Karpas-422 (cell line): ENCODE data around the gene MCM5. TPM values are rescaled to one million over a fixed set of nuclear protein-coding genes. Genes with fewer than 3 reads are reported as not detected.

Experiments used
- DNase-seq: peaks from one replicate; pipeline ENCODE4 v3.0.0-alpha.2; 2015
- H2AFZ ChIP-seq: fragments of 200-600 bp; sonication (generic); 2 replicates; pipeline ENCODE4 v1.6.1; 2014; ENCODE audit warnings: antibody characterized with exemption, low read length, mixed read lengths
- H3K27ac ChIP-seq: fragments of 200-600 bp; sonication (generic); 2 replicates; pipeline ENCODE4 v1.5.1; 2014; ENCODE audit warnings: mild to moderate bottlenecking, low read length, moderate library complexity
- H3K27me3 ChIP-seq: fragments of 200-600 bp; sonication (generic); 2 replicates; pipeline ENCODE4 v1.6.1; 2014; ENCODE audit warnings: low read length, mixed read lengths
- H3K36me3 ChIP-seq: fragments of 200-600 bp; sonication (generic); 2 replicates; pipeline ENCODE4 v1.6.1; 2014; ENCODE audit warnings: low read length, mixed read lengths; ENCODE audit not compliant: insufficient read depth
- H3K4me1 ChIP-seq: fragments of 200-600 bp; sonication (generic); 2 replicates; pipeline ENCODE4 v1.6.1; 2014; ENCODE audit warnings: mild to moderate bottlenecking, low read length, mixed read lengths
- H3K4me2 ChIP-seq: fragments of 200-600 bp; sonication (generic); 2 replicates; pipeline ENCODE4 v1.6.1; 2014; ENCODE audit warnings: low read length, low read depth, mild to moderate bottlenecking; ENCODE audit not compliant: poor library complexity, severe bottlenecking
- H3K4me3 ChIP-seq: fragments of 200-600 bp; sonication (generic); 2 replicates; pipeline ENCODE4 v1.5.1; 2014; ENCODE audit warnings: mild to moderate bottlenecking, antibody characterized with exemption, low read length, mixed read lengths
- H3K79me2 ChIP-seq: fragments of 200-600 bp; sonication (generic); 2 replicates; pipeline ENCODE4 v1.6.1; 2014; ENCODE audit warnings: mild to moderate bottlenecking, low read length, mixed read lengths
- H3K9ac ChIP-seq: fragments of 200-600 bp; sonication (generic); 2 replicates; pipeline ENCODE4 v1.6.0; 2014; ENCODE audit warnings: low read length
- H3K9me2 ChIP-seq: fragments of 200-600 bp; sonication (generic), shearing (Covaris generic); replicated peaks from 2 replicates; pipeline ENCODE4 v1.6.0; 2014; ENCODE audit warnings: mild to moderate bottlenecking, low read length, moderate library complexity; ENCODE audit not compliant: insufficient read depth
- H3K9me3 ChIP-seq: fragments of 300-700, 200-600 bp; sonication (generic); 2 replicates; pipeline ENCODE4 v1.6.1; 2014; ENCODE audit warnings: low read length, mixed read lengths
- H4K20me1 ChIP-seq: fragments of 200-600 bp; sonication (generic); 2 replicates; pipeline ENCODE4 v1.6.1; 2014; ENCODE audit warnings: mild to moderate bottlenecking, antibody characterized with exemption, low read length, low read depth; ENCODE audit not compliant: insufficient read depth
- total RNA-seq: library from RNA; depleted of rRNA; stranded (reverse); fragments of >200 nt; shearing (Covaris generic); gene quantifications from 2 replicates; pipeline ENCODE4 v1.2.3, GENCODE V29; 2014; ENCODE audit warnings: low replicate concordance

Gene MCM5
- total RNA-seq, 1 experiment from 2014 or later: 83.7 TPM

GRCh38 chr22:35417606-35418005, 17.7 kb downstream of the MCM5 start:
- Histone ChIP-seq H2AFZ (no peak overlapping the region), H4K20me1 (0 out of 2 replicates have a peak, but pooled peaks cover 9% of the 10 kb centered on the region), H3K79me2 (no peaks in the 10 kb centered on the region), H3K4me1 (peaks cover 9% of the 10 kb centered on the region), H3K9me2 (no peaks in the 10 kb centered on the region), H3K27ac (no peak overlapping the region), H3K9ac (no peak overlapping the region), H3K4me2 (no peak overlapping the region), H3K36me3 (peaks cover 42% of the 10 kb centered on the region), H3K4me3 (no peak overlapping the region), H3K9me3 (no peaks in the 10 kb centered on the region), H3K27me3 (no peaks in the 10 kb centered on the region)
- DNase-seq: no peak

- peaks cover 9% of the 10 kb centered on the region for H3K4me1 ChIP-seq
- no peak overlapping the region for H3K27ac ChIP-seq
- no peaks in the 10 kb centered on the region for H3K27me3 ChIP-seq
- H3K9me2 ChIP-seq: no peaks in the 10 kb centered on the region
- H2AFZ ChIP-seq: no peak overlapping the region
- peaks cover 47% of the 10 kb centered on the region for H3K36me3 ChIP-seq
- no peak for DNase-seq
- no peak overlapping the region for H3K9ac ChIP-seq
- H3K9me3 ChIP-seq: no peaks in the 10 kb centered on the region
- 0 out of 2 replicates have a peak, but pooled peaks cover 9% of the 10 kb centered on the region for H4K20me1 ChIP-seq
- no peak overlapping the region for H3K4me3 ChIP-seq
- no peaks in the 10 kb centered on the region for H3K79me2 ChIP-seq
- H3K4me2 ChIP-seq: no peak overlapping the region
Observed at GRCh38 chr22:35418088-35418487, 18.1 kb downstream of the MCM5 start.

- H3K27me3 ChIP-seq: no peaks in the 10 kb centered on the region
- DNase-seq: no peak
- H3K9me2 ChIP-seq: no peaks in the 10 kb centered on the region
- peaks cover 49% of the 10 kb centered on the region for H3K36me3 ChIP-seq
- H3K27ac ChIP-seq: no peak overlapping the region
- no peak overlapping the region for H2AFZ ChIP-seq
- H3K9me3 ChIP-seq: no peaks in the 10 kb centered on the region
- no peak overlapping the region for H3K4me2 ChIP-seq
- H3K4me1 ChIP-seq: peaks cover 5% of the 10 kb centered on the region
- H3K79me2 ChIP-seq: no peaks in the 10 kb centered on the region
- no peak overlapping the region for H3K4me3 ChIP-seq
- 0 out of 2 replicates have a peak, but pooled peaks cover 9% of the 10 kb centered on the region for H4K20me1 ChIP-seq
- no peak overlapping the region for H3K9ac ChIP-seq
Observed at GRCh38 chr22:35418731-35419130, 18.8 kb downstream of the MCM5 start.

GRCh38 chr22:35419756-35420155, 19.8 kb downstream of the MCM5 start:
- no peak overlapping the region for H3K4me2 ChIP-seq
- no peak for DNase-seq
- peaks cover 51% of the 10 kb centered on the region for H3K36me3 ChIP-seq
- no peaks in the 10 kb centered on the region for H3K79me2 ChIP-seq
- H3K9me3 ChIP-seq: no peaks in the 10 kb centered on the region
- no peak overlapping the region for H3K4me3 ChIP-seq
- no peak overlapping the region for H3K27ac ChIP-seq
- H3K9me2 ChIP-seq: no peaks in the 10 kb centered on the region
- H3K9ac ChIP-seq: no peak overlapping the region
- H3K27me3 ChIP-seq: no peaks in the 10 kb centered on the region
- no peak overlapping the region for H2AFZ ChIP-seq
- 0 out of 2 replicates have a peak, but pooled peaks cover 9% of the 10 kb centered on the region for H4K20me1 ChIP-seq
- no peaks in the 10 kb centered on the region for H3K4me1 ChIP-seq

GRCh38 chr22:35421121-35421520, 21.2 kb downstream of the MCM5 start:
- no peak overlapping the region for H2AFZ ChIP-seq
- H3K27ac ChIP-seq: no peak overlapping the region
- H3K36me3 ChIP-seq: peaks cover 56% of the 10 kb centered on the region
- H3K9ac ChIP-seq: no peak overlapping the region
- H3K4me2 ChIP-seq: no peak overlapping the region
- H3K27me3 ChIP-seq: no peaks in the 10 kb centered on the region
- H3K9me3 ChIP-seq: no peaks in the 10 kb centered on the region
- 0 out of 2 replicates have a peak, but pooled peaks cover 9% of the 10 kb centered on the region for H4K20me1 ChIP-seq
- H3K9me2 ChIP-seq: no peaks in the 10 kb centered on the region
- DNase-seq: no peak
- H3K4me1 ChIP-seq: no peaks in the 10 kb centered on the region
- H3K4me3 ChIP-seq: no peak overlapping the region
- no peaks in the 10 kb centered on the region for H3K79me2 ChIP-seq

- Histone ChIP-seq H3K27me3 (no peaks in the 10 kb centered on the region), H3K4me2 (no peak overlapping the region), H4K20me1 (0 out of 2 replicates have a peak, but pooled peaks cover 9% of the 10 kb centered on the region), H3K79me2 (no peaks in the 10 kb centered on the region), H3K4me3 (no peak overlapping the region), H3K36me3 (peaks cover 55% of the 10 kb centered on the region), H2AFZ (no peak overlapping the region), H3K9ac (no peak overlapping the region), H3K4me1 (no peaks in the 10 kb centered on the region), H3K9me2 (no peaks in the 10 kb centered on the region), H3K27ac (no peak overlapping the region), H3K9me3 (no peaks in the 10 kb centered on the region)
- DNase-seq: no peak
Observed at GRCh38 chr22:35422145-35422544, 22.2 kb downstream of the MCM5 start.

- no peak for DNase-seq
- H3K4me3 ChIP-seq: no peak overlapping the region
- 0 out of 2 replicates have a peak, but pooled peaks cover 9% of the 10 kb centered on the region for H4K20me1 ChIP-seq
- no peak overlapping the region for H3K4me2 ChIP-seq
- H3K9me2 ChIP-seq: no peaks in the 10 kb centered on the region
- no peaks in the 10 kb centered on the region for H3K9me3 ChIP-seq
- H2AFZ ChIP-seq: no peak overlapping the region
- H3K79me2 ChIP-seq: no peaks in the 10 kb centered on the region
- H3K36me3 ChIP-seq: peaks cover 55% of the 10 kb centered on the region
- H3K27ac ChIP-seq: no peak overlapping the region
- H3K9ac ChIP-seq: no peak overlapping the region
- H3K4me1 ChIP-seq: no peaks in the 10 kb centered on the region
- H3K27me3 ChIP-seq: no peaks in the 10 kb centered on the region
Observed at GRCh38 chr22:35422936-35423335, 23.0 kb downstream of the MCM5 start.

- no peak overlapping the region for H3K27ac ChIP-seq
- H3K4me2 ChIP-seq: no peak overlapping the region
- no peaks in the 10 kb centered on the region for H3K9me3 ChIP-seq
- no peaks in the 10 kb centered on the region for H3K27me3 ChIP-seq
- H3K79me2 ChIP-seq: no peaks in the 10 kb centered on the region
- no peak overlapping the region for H2AFZ ChIP-seq
- H3K4me3 ChIP-seq: no peak overlapping the region
- no peak overlapping the region for H3K9ac ChIP-seq
- no peaks in the 10 kb centered on the region for H3K9me2 ChIP-seq
- H4K20me1 ChIP-seq: 0 out of 2 replicates have a peak, but pooled peaks cover 4% of the 10 kb centered on the region
- peaks cover 59% of the 10 kb centered on the region for H3K36me3 ChIP-seq
- no peak for DNase-seq
- no peaks in the 10 kb centered on the region for H3K4me1 ChIP-seq
Observed at GRCh38 chr22:35424081-35424480, 24.1 kb downstream of the MCM5 start.

- DNase-seq: no peak
- no peaks in the 10 kb centered on the region for H3K27me3 ChIP-seq
- no peaks in the 10 kb centered on the region for H3K9me3 ChIP-seq
- no peak overlapping the region for H2AFZ ChIP-seq
- peaks cover 57% of the 10 kb centered on the region for H3K36me3 ChIP-seq
- H3K4me2 ChIP-seq: no peak overlapping the region
- no peaks in the 10 kb centered on the region for H3K9me2 ChIP-seq
- H3K4me3 ChIP-seq: no peak overlapping the region
- no peak overlapping the region for H3K9ac ChIP-seq
- H3K27ac ChIP-seq: no peak overlapping the region
- no peaks in the 10 kb centered on the region for H3K4me1 ChIP-seq
- H4K20me1 ChIP-seq: no peaks in the 10 kb centered on the region
- no peaks in the 10 kb centered on the region for H3K79me2 ChIP-seq
Observed at GRCh38 chr22:35424761-35425160, 24.8 kb downstream of the MCM5 start.
